ENCODE measurements around the gene ANKUB1. TPM values are rescaled to one million over a fixed set of nuclear protein-coding genes. Genes with fewer than 3 reads are reported as not detected.

Gene ANKUB1
- total and polyA plus RNA-seq, 10 of the 15 experiments (the other 5 are each of a cell fraction or from before 2014, with no cell fraction given), result 0.08 TPM; not detected in 9

DNA sequence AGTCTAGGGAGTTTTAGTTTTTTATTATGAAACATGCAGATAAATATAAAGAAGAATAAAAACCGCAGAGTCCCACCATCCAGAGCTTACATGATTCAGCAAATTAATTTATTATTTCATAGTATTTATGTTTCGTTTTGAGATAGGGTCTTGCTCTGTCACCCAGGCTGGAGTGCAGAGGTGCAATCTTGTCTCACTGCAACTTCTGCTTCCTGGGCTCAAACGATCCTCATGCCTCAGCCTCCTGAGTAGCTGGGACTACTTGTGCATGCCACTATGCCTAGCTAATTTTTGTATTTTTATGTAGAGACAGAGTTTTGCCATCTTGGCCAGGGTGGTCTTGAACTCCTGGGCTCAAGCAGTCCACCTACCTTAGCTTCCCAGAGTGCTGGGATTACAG lies 34.3 kb upstream of the ANKUB1 start:
- H3K27me3 ChIP-seq (replicated peaks in 1 of 2; ENCODE audit: control insufficient read depth in 2 of 2, insufficient read depth in 2 of 2, low read length in 1 of 2), result no peaks in the 10 kb centered on the region
- H3K4me1 ChIP-seq (ENCODE audit: control insufficient read depth, insufficient read depth, low read length), result no peaks in the 10 kb centered on the region
- H3K9ac ChIP-seq (ENCODE audit: control insufficient read depth, insufficient read depth, low read length), result no peak overlapping the region
- TF ChIP-seq IKZF1 (conservative IDR thresholded peaks at IDR 0.05), result no peak
- TF ChIP-seq ZNF384 (IDR thresholded peaks at IDR 0.05; ENCODE audit: borderline replicate concordance, low read depth, low read length), result no peak
- TF ChIP-seq POLR2AphosphoS2 (IDR thresholded peaks at IDR 0.05; ENCODE audit: low read depth, low read length), result no peak
- no peak for TF ChIP-seq ASH2L (IDR thresholded peaks at IDR 0.05; ENCODE audit: borderline replicate concordance, low read depth)
- no peak for TF ChIP-seq POLR2A (IDR thresholded peaks at IDR 0.05; ENCODE audit: low read depth, low read length)
- TF ChIP-seq ETV6 (conservative IDR thresholded peaks at IDR 0.05 in 1 of 2, IDR thresholded peaks at IDR 0.05 in 1 of 2; ENCODE audit: borderline replicate concordance in 1 of 2, low read depth in 1 of 2), result no peak
- no peak for TF ChIP-seq EED (IDR thresholded peaks at IDR 0.05; ENCODE audit: low read depth)
- no peak for TF ChIP-seq GABPA (IDR thresholded peaks at IDR 0.05; ENCODE audit: low read depth)
- TF ChIP-seq RBBP5 (conservative IDR thresholded peaks at IDR 0.05), result no peak
- no peak for TF ChIP-seq NFIC (IDR thresholded peaks at IDR 0.05; ENCODE audit: low read depth, low read length)
- TF ChIP-seq, protein P1, sequence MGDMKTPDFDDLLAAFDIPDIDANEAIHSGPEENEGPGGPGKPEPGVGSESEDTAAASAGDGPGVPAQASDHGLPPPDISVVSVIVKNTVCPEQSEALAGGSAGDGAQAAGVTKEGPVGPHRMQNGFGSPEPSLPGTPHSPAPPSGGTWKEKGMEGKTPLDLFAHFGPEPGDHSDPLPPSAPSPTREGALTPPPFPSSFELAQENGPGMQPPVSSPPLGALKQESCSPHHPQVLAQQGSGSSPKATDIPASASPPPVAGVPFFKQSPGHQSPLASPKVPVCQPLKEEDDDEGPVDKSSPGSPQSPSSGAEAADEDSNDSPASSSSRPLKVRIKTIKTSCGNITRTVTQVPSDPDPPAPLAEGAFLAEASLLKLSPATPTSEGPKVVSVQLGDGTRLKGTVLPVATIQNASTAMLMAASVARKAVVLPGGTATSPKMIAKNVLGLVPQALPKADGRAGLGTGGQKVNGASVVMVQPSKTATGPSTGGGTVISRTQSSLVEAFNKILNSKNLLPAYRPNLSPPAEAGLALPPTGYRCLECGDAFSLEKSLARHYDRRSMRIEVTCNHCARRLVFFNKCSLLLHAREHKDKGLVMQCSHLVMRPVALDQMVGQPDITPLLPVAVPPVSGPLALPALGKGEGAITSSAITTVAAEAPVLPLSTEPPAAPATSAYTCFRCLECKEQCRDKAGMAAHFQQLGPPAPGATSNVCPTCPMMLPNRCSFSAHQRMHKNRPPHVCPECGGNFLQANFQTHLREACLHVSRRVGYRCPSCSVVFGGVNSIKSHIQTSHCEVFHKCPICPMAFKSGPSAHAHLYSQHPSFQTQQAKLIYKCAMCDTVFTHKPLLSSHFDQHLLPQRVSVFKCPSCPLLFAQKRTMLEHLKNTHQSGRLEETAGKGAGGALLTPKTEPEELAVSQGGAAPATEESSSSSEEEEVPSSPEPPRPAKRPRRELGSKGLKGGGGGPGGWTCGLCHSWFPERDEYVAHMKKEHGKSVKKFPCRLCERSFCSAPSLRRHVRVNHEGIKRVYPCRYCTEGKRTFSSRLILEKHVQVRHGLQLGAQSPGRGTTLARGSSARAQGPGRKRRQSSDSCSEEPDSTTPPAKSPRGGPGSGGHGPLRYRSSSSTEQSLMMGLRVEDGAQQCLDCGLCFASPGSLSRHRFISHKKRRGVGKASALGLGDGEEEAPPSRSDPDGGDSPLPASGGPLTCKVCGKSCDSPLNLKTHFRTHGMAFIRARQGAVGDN (IDR thresholded peaks at IDR 0.05), result no peak
- no peak for TF ChIP-seq SUZ12 (IDR thresholded peaks at IDR 0.05; ENCODE audit: unreplicated experiment)
- no peak for TF ChIP-seq TARDBP (IDR thresholded peaks at IDR 0.05; ENCODE audit: borderline replicate concordance)
- no peak for TF ChIP-seq SMAD1 (IDR thresholded peaks at IDR 0.05; ENCODE audit: low read depth, partially characterized antibody)
- SMC1A ChIA-PET (ENCODE audit: uncharacterized antibody, unreplicated experiment), result interaction anchor here (2.1 kb wide), 1 partner anchor 12 kb away, joined by 7 read pairs; no protein-coding TSS in a partner anchor
- intact Hi-C loops (cut with micrococcal nuclease; ENCODE audit: unreplicated experiment) (no loop called here), in situ Hi-C loops (cut with MboI) (no loop called here)
- no peaks in the 10 kb centered on the region; a peak in 1 of 4 replicates for H3K36me3 ChIP-seq (ENCODE audit: control insufficient read depth in 2 of 2, insufficient read depth in 2 of 2, low read length in 1 of 2)
- WGBS (ENCODE audit: insufficient coverage, insufficient replicate concordance, low lambda C conversion rate, missing lambda C conversion rate), result 74% methylated on average over 3 of the region's 3 CpGs
- no peak overlapping the region for H3K4me2 ChIP-seq (ENCODE audit: control insufficient read depth, insufficient read depth)
- RAD21 ChIA-PET (ENCODE audit: unreplicated experiment), result no interaction called here
- peaks cover 21% of the 10 kb centered on the region for H3K79me2 ChIP-seq (ENCODE audit: control insufficient read depth, insufficient read depth, low read length)
- H4K20me1 ChIP-seq (ENCODE audit: control insufficient read depth, insufficient read depth), result no peaks in the 10 kb centered on the region
- ATAC-seq (no peak), FAIRE-seq (no peak), DNase-seq (ENCODE audit: low read depth, low spot score) (no peak)
- no peak overlapping the region for H2AFZ ChIP-seq (ENCODE audit: control insufficient read depth, low read depth, low read length)
- BruUV-seq (replicated peaks), result no TSS peak
- no peak overlapping the region for H3K4me3 ChIP-seq
- H3K27ac ChIP-seq (ENCODE audit: control insufficient read depth, insufficient read depth), result no peak overlapping the region
- POLR2A ChIA-PET, result interaction anchor here (1.8 kb wide), 1 partner anchor 10 kb away, joined by 3 read pairs; no protein-coding TSS in a partner anchor
- CTCF ChIA-PET, result interaction anchor here (1.4 kb wide), 1 partner anchor 12 kb away, joined by 8 read pairs; no protein-coding TSS in a partner anchor
- peaks cover 16% of the 10 kb centered on the region for H3K9me3 ChIP-seq (replicated peaks; ENCODE audit: control insufficient read depth, insufficient read depth, low read length)

Measured in GM12878 (cell line).